Activated CD4-positive, alpha-beta T cell treated with anti-CD3 and anti-CD28 coated beads for 48 hours (primary cell): ENCODE results near the gene TUT4.

Source experiments
- DNase-seq: peaks from one replicate; pipeline ENCODE4 v3.0.0-alpha.2; 2020

The TUT4 gene

DNA sequence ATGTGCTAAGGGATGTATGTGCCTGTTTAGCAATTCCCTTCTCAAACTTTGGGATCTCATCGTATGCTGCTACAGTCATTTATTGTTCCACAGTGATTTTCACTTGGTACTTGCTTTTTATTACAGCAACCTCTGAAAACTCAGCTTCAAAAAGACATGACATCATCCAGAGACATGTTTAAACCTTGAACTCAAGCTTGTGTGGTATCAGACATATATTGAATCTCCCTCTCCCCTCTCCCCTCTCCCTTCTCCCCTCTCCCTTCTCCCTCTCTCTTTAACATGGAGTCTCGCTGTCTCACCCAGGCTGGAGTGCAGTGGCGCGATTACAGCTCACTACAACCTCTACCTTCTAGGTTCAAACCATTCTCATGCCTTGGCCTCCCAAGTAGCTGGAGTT lies 19.5 kb upstream of the TUT4 start:
- no peak for DNase-seq

DNA sequence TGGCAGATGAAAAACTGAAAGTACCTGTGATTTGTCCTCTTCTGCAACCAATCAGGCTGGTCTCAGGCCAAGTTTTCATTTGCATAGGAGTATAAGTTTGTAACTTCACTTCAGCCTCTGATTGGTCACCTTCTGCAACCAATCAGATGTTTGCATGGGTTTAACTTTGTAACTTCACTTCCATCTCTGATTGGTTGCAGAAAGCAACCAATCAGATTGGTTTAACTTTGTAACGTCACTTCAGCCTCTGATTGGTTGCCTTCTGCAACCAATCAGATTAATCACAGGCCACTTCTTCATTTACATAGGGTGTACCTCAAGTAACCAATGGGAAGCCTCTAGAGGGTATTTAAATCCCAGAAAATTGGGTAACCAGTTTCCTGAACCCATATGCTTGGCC lies 18.9 kb upstream of the TUT4 start:
- DNase-seq, result peak; percentile 11

DNA sequence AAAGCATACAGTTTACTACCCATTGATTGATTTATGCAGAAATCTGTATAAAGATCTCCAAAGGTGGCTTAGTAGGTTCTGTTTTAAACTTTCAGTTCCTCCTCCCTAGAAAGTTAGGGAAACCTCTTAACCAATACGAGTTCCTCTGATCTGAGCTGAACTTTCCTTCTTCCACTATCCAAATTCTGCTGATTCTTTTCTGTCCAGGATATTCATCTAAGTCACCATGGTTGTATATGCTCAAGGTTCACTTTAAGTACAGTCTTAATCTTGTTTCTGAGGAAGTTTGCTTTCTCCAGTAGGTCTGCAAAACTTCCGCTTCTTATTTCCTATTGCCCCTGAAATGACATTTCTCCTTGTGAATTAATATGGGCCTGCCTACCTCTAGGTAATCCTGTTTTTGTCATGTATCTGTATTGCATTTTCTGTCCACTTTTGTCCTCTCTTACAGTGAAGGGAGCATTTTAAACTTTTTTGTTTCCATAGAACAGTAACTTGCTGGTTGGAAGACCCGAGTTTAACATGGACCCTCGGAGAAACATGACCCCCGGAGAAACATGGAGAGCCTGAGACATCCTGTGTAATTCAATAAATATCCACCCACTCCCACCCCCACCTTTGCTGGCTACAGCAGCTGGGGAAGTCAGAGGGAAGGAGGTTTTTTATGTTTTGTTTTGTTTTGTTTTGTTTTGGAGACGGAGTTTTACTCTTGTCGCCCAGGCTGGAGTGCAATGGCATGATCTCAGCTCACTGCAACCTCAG lies 16.7 kb upstream of the TUT4 start:
- no peak for DNase-seq

DNA sequence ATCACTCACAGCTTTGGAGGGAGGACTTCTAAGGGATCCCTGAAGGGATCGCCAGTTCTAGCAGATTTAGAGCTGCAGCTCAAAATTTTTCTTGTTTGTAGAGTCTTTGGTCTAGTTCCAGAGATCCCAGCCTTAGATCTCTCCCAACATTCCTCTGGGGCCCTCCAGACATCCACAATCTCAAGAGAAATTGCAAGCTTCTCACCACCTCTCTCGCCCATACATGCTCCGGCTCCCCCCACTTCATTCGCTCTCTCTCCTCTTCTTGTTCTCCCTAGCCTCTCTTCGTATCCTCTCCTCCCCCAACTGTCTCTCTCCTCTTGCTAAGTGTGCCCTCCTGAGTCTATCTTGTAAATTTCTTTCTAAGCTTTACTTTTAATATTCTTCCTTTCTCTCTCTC lies 15.1 kb upstream of the TUT4 start:
- DNase-seq, result no peak

DNA sequence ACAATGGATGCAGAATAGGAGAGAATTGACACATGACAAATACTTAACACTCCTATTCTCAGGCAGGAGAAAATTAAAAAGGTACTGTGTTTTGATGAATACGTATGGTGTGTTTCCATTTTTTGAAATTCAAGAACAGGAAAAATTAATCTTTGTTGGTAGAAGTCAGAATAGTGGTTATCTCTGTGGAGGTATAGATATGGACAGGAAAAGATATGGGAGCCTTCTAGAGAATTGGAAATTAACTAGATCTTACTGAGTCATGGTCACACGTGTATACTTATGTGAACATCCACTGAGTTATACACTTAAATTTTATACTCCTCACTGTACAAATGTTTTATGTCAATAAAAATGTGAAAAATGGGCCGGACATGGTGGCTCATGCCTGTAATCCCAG lies 9.9 kb upstream of the TUT4 start:
- no peak for DNase-seq

DNA sequence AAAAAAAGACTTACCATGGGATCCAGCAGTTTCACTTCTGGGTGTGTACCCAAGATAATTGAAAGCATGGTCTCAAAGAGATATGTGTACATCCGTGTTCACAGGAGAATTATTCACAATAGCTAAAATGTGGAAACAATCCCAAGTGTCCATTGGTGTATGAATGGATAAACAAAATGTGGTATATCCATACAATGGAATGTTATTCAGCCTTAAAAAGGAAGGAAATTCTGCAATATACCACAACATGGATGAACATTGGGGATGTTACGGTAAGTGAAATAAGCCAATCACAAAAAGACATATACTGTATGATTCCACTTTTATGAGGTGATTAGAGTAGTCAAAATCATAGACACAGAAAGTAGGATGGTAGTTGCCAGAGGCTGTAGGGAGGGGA lies 7.0 kb upstream of the TUT4 start:
- DNase-seq, result no peak

DNA sequence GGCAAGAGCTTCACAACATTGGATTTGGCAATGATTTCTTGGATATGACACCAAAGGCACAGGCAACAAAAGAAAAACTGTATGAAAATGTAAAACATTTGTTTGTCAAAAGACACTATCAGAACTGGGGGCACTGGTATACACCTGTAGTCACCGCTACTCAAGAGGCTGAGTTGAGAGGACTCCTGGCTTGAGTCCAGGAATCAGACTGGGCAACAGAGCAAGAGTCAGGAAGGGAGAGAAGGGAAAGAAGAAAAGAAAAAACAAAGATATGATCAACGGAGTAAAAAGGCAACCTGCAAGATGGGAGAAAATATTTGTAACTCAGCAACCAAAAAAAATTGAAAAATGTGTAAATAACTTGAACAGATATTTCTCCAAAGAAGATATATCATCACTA lies 6.0 kb upstream of the TUT4 start:
- no peak for DNase-seq

DNA sequence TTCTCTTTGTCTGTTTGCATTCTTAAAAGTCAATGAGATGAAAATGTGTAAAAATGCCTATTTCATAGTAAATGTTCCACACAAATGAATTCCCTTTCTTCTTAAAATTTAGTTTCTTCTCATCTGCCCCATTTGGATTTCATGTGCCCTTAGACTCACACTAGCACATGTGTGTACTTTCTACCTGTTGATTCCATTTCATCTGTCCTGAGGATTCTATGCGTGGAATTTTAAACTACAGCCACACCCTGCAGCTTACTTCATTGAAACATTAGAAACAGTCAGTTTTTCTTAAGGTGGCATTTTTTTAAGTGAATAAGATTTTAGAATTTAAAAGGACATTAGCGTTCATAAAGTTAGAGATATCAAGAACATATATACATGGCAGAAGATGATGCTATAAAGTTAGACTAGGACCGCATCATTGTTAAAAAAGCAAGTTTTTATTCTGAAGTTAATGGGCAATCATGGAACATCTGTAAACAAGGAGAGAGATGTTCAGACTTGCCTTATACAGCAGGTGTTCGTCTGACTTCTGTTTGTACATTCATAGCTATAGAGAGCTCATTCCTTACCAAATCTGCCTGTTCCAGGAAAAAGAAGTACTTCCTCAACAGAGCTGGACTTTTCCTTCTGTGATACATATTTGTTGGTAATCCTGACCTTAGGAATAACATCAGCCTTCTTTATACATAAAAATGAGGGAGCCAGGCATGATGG lies 3.9 kb upstream of the TUT4 start:
- no peak for DNase-seq

DNA sequence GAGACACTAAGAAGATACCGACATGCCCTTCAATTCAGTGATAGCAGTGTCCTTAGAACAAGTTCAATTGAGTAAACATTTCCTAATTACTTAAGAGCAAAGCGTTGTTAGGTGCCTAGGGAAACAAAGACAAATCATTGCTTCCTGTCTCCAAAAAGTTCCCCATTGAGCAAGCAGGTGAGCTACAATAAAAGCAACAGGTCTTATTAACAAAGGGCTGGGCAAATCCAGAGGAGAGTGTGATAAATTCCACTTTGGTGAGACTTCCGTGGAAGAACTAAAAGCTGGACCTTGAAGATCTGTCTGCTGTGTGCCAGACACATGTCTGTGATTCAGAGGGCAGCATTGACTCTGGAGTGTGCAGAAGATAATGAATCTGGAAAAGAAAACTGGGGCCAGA lies 1.9 kb upstream of the TUT4 start:
- no peak for DNase-seq

DNA sequence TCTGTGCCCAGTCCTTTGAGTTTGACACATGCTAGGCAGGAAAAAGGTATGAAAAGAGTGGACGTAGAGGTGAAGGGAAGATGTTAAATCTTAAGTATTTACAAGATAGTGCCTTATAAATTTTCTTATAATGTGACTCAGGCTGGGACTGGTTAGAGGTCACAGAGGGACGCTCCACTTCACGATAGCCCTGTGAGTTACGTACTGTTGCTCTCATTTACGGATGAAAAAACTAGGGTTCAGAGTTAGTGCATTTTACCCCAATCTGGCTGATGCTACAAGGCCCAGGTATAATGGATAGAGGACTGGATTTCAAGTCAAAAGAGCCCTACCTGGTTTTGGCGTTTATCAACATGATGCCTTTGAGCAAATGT lies 1.4 kb upstream of the TUT4 start:
- DNase-seq, result no peak

DNA sequence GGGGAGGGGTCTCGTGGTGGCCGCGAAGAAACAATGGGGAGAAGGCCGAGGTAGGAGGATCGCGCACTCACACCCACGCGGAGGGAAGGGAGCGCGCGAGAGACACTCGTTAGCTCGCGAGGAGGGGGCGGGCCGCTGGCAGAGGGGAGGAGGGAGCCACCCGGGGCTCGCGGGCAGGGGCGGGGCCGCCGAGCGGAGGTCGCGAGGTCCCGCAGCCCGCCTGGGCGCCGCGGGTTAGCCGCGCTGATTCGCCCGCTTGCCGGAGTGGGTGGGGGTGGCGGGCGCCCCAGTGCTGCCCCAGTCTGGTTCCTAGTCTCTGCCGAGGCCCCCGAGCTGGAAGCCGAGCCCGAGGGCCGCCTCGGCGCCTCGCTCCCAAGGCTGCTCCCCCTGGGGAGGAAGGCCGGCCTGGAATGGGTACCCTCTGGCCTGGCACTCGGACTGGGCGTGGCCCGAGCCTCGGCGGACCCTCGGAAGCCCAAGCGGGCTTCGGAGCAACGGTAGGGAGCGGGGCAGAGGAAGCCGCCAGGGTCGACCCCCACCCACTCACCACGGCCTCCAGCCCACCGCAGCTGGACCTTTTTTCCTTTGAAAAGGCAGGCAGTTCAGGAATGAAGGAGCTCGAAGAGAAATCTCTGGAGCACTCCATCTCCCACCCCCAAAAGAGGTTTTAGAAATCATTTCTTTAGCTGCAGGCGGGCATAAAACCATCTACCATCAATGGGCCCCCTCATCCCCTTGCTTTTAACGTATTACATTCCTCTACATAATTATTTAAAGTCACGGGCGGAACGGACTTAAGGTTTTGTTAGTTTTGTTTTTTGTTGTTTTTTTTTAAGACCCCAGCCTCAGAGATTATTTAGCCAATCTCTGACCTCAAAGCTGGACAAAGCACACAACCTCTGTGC lies 722 bp upstream of the TUT4 start:
- peak; percentile 94 for DNase-seq

DNA sequence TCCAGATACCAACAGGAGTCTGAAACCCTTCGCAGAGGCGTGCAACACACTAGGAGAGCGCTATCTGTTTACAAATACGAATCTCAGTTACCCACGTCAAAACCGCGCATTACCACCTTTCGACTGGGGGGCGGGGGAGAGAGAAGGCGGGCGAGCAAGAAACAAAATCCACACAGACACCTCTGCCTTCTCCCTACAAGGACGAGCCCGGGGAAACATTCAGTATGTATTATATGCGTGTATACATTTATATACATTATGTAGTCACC lies 722 bp downstream of the TUT4 start:
- DNase-seq, result peak; percentile 77

DNA sequence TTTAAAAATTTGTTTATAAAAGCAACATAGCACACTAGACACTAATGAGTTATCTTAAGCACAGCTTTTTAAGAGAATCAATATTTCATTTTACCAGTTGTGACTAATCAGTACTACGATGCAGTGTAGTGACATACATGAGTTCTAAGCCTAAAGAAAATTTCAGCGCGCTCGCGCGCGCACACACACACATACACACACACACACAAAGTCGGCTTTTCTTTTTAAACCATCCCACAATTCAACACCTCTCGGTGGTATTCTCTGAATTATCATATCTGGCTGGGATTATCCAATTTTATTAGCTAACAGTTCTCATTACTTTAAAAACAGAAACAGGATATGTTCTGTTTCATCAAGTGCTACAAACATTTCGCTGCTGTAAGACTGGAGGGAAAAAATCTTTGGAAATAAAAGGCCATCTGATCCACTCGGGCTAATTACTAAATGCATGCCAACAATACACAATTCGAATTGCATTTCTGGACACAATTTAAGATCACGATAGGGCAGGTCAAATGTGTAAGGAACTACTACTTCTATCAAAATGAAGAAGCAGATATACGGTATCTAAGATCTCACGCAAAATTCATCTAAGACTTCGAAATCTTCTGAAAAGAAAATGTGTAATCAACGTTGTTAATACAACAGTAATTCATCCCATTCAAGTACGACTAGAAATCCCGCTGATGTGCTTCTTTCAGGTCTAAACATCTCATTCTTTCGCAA lies 1.2 kb downstream of the TUT4 start:
- DNase-seq, result peak; percentile 61

DNA sequence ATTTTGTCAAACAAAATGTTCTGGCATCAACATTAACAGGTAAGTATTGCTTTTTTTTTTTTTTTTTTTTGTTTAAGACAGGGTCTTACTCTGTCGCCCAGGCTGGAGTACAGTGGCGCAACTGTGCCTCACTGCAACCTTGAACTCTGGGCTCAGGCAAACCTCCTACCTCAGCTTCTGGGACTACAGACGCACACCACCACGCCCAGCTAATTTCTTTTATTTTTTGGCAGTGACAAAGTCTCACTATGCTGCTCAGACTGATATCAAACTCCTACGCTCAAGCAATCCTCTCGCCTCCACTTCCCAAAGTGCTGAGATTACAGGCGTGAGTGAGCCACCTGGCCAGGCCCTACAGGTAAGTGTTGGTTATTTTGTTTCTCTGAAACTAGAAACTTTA lies 2.4 kb downstream of the TUT4 start:
- no peak for DNase-seq

DNA sequence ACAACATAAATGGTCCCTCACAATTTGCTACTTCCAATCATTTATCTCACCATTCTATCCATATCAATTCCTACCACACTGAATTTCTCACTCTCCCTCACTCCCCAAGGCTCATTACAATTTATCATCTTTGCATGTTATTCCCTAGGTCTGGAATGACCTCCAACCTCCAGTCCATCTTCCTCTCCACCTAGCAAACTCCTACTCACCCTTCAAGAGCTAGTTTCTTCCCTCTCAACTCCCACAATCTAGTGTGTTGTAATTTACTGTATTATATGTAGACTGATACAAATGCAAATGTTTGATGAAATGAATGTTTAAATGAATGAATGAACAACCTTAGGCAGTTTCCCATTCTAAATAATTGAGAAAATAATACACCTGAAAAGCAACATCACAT lies 3.6 kb downstream of the TUT4 start:
- no peak for DNase-seq

DNA sequence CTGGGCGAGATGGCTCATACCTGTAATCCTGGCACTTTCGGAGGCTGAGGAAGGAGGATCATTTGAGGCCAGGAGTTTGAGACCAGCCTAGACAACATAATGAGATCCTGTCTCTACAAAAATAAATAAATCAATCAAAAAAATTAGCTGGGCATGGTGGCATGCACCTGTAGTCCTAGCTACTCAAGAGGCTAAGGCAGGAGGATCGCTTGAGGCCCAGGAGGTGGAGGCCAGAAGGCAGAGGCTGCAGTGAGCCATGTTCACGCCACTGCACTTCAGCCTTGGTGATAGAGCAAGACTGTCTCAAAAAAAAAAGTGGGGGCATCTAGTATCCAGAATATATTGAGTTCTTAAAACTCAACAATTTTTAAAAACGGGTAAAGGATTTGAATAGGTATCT lies 6.0 kb downstream of the TUT4 start:
- no peak for DNase-seq

DNA sequence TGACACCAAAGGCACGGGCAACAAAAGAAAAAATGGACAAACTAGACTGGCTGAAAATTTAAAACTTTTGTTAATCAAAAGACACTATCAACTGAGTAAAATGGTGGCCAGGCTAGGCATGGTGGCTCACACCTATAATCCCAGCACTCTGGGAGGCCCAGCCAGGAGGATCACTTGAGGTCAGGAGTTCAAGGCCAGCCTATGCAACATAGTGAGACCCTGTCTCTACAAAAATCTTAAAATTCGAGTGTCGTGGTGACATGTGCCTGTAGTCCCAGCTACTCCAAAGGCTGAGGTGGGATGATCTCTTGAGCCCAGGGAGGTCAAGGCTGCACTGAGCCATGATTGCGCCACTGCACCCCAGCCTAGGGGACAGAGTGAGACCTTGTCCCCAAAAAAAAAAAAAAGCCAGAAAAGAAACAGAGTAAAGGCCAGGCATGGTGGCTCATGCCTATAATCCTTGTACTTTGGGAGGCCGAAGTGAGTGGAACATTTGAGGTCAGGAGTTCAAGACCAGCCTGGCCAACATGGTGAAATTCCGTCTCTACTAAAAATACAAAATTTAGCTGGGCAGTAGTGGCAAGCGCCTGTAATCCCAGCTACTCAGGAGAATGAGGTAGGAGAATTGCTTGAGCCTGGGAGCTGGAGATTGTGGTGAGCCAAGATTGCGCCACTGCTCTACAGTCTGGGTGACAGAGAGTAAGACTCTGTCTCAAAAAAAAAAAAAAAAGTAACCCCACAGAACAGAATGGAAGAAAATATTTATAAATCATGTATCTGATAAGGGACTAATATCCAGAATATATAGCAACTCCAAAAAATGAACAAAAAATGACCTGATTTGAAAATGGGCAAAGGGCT lies 8.0 kb downstream of the TUT4 start:
- DNase-seq, result no peak

DNA sequence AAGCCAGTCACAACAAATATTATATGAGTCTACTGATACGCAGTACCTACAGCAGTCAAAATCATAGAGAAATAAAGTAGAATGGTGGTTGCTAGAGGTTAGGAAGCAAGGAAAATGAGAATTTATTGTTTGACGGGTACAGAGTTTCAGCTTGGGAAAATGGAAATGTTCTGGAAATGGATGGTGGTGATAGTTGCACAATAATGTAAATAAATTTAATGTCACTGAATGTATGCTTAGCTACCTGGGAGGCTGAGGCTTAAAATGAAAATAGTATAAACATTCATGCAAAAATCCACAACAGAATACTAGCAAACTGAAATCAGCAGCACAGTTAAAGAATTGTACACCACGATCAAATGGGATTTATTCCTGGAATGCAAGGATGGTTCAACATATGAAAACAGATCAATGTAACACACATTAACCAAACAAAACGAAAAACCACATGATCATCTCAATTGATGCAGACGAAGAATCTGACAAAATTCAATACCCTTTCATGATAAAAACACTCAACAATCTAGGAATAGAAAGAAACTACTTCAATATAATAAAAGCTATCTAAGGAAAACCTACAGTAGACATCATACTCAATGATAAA lies 10.7 kb downstream of the TUT4 start:
- DNase-seq, result no peak

DNA sequence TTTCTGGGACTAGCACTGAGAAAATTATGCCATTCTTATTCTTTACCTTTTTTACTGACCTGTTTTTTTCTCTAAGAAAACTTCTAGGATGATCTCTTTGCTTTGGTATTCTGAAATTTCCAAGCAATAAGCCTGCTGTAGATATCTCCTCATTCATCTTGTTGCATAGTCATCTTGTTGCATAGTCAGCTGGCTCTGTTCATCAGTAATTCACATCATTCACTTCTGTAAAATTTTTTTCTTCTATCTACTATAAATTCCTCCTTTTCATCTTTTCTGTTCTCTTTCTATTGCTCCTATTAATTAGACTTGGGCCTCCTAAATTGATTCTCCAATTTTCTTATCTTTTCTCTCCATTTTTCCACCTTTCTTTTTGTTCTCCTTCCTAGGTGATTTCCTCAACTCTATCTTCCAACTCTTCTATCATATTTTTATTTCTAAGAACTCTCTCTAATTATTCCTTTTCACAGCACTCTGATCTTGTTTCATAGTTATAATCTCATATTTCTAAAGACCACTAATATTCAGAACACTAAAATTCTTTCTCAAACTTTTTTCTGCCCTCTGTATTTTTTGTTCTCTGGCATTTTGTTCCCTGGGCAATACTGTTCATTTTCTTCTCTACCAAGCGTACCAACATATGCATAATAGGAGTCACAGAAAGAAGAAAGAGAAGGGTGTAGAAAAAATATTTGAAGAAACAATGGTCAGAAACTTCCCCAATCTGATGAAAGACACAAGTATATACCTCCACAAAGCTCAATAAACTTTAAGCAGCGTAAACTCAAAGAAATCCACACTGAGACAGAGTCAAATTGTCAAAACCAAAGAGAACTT lies 17.7 kb downstream of the TUT4 start:
- DNase-seq, result no peak

DNA sequence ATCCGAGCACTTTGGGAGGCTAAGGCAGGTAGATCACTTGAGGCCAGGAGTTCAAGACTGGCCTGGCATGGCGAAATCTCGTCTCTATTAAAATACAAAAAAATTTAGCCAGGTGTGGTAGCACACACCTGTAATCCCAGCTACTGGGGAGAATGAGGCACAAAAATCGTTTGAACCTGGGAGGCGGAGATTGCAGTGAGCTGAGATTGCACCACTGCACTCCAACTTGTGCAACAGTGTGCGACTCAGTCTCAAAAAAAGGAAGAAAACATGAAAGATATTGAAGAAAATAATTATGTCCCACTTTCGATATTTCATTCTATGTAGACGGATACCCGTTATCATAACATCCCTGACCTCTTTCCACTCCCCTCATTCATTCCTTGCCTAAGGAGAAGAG lies 19.2 kb downstream of the TUT4 start:
- no peak for DNase-seq

DNA sequence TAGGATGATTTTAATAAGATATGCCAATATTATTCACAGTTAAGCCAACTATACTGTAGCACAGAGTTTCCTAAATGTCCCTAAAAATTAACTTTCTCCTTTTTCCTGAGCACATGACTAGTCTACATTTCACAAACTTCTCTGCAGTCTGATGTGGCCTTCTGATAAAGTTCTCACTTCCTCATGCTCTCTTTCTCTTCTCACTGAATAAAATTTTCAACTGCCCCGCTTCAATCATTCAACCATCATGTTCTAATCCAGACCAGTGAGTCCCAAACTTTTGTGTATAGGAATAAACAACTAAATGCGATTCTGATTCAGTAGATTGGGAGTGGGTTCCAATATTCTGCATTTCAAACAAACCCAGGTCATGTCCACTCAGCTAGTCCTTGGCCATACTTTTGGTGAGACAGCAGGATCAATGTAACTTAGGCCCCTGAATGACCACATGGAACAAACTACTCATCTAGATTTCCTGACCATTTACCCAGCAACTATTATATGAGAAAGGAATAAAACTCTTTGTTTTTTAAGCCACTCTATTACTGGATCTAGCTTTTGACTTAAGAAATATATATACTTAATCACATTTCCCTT lies 20.1 kb downstream of the TUT4 start:
- DNase-seq, result no peak
